Mesothelial cell of epicardium (in vitro differentiated cells): Measurements from ENCODE around the gene ZNF444. TPM values are rescaled to one million over a fixed set of nuclear protein-coding genes. Genes with fewer than 3 reads are reported as not detected.
A peak's percentile ranks its signal among the peaks of the same experiment; 100 is the strongest.

ENCODE experiments used
- DNase-seq, 2 experiments: peaks; one replicate each; pipeline ENCODE4 v3.0.0; 2021; ENCODE audit warnings: low spot score in 2 of 2; ENCODE audit not compliant: unreplicated experiment in 2 of 2
- H3K27ac Mint-ChIP-seq: 2 replicates; pipeline ENCODE4 v1.8.0; 2021; ENCODE audit warnings: mixed read lengths
- H3K27me3 Mint-ChIP-seq: 2 replicates; pipeline ENCODE4 v1.8.0; 2021; ENCODE audit warnings: low read depth, mixed read lengths
- H3K36me3 Mint-ChIP-seq: 2 replicates; pipeline ENCODE4 v1.8.0; 2021; ENCODE audit warnings: mixed read lengths
- H3K4me1 Mint-ChIP-seq: 2 replicates; pipeline ENCODE4 v1.8.0; 2021; ENCODE audit warnings: mixed read lengths
- H3K4me3 Mint-ChIP-seq: 2 replicates; pipeline ENCODE4 v1.8.0; 2021; ENCODE audit warnings: mild to moderate bottlenecking, moderate library complexity, mixed read lengths
- H3K9me3 Mint-ChIP-seq: 2 replicates; pipeline ENCODE4 v1.8.0; 2021; ENCODE audit warnings: mixed read lengths
- total RNA-seq: library from RNA; stranded (reverse); gene quantifications from 3 replicates; pipeline ENCODE4 v1.2.1, GENCODE V29; 2021
- TF ChIP-seq, protein P1 (sequence below): fragments of 200-600 bp; sonication (generic); IDR thresholded peaks from one replicate; pipeline ENCODE4 v1.5.0; 2021; ENCODE audit warnings: antibody characterized with exemption; ENCODE audit not compliant: unreplicated experiment

Gene ZNF444
- total RNA-seq, 1 donor from 2014 or later = 63.6 TPM

DNA sequence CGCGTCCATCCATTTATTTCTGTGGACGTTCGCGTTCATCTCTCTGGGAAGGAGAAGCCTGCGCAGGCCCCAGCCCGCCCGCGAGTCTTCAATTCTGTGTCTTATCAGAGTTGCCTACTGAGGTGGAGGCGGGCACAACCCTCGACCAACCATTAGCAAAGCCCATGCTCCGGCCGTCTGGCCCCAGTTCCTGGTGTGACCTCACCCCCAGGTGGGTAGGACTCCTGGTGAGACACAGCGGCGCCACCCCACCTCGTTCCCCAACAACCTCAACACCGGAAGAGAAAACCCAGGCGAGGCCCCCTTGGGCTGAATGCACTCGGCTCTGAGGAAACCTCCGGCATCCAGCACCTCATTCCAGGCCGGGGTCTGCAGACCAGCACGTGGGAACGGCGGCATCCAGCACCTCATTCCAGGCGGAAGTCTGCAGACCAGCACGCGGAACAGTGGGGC, 34.7 kb upstream of the ZNF444 start:
- TF ChIP-seq, protein P1, sequence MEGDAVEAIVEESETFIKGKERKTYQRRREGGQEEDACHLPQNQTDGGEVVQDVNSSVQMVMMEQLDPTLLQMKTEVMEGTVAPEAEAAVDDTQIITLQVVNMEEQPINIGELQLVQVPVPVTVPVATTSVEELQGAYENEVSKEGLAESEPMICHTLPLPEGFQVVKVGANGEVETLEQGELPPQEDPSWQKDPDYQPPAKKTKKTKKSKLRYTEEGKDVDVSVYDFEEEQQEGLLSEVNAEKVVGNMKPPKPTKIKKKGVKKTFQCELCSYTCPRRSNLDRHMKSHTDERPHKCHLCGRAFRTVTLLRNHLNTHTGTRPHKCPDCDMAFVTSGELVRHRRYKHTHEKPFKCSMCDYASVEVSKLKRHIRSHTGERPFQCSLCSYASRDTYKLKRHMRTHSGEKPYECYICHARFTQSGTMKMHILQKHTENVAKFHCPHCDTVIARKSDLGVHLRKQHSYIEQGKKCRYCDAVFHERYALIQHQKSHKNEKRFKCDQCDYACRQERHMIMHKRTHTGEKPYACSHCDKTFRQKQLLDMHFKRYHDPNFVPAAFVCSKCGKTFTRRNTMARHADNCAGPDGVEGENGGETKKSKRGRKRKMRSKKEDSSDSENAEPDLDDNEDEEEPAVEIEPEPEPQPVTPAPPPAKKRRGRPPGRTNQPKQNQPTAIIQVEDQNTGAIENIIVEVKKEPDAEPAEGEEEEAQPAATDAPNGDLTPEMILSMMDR = no peak
- peaks cover 33% of the 10 kb centered on the region for H3K4me1 Mint-ChIP-seq
- H3K4me3 Mint-ChIP-seq = no peak overlapping the region
- H3K27ac Mint-ChIP-seq = peak overlapping the region; percentile 40
- peaks cover 9% of the 10 kb centered on the region for H3K36me3 Mint-ChIP-seq
- no peak for DNase-seq
- H3K27me3 Mint-ChIP-seq = no peaks in the 10 kb centered on the region
- H3K9me3 Mint-ChIP-seq = no peaks in the 10 kb centered on the region

DNA sequence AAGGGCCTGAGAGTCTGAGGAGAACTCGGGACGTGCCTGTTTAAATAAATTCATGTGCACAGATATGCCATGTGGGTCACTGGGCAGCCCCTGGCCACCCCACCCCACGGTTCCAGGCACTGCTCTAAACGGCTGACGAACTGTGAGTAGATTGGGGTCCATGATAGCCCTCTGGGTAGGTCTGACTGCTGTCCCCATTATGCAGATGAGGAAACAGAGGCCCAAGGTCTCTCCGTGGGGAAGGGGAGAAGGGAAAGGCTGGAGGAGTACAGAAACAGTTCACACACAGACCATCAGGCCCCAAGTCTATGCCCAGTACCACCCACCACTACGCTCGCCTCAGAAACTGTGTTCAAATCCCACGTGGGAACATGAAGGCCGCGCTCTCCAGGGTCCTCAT, 34.1 kb upstream of the ZNF444 start:
- Mint-ChIP-seq H3K9me3 (no peaks in the 10 kb centered on the region), H3K4me3 (no peak overlapping the region), H3K27me3 (no peaks in the 10 kb centered on the region), H3K36me3 (peaks cover 7% of the 10 kb centered on the region), H3K4me1 (peaks cover 36% of the 10 kb centered on the region), H3K27ac (no peak overlapping the region)
- TF ChIP-seq, protein P1 = no peak
- no peak for DNase-seq

DNA sequence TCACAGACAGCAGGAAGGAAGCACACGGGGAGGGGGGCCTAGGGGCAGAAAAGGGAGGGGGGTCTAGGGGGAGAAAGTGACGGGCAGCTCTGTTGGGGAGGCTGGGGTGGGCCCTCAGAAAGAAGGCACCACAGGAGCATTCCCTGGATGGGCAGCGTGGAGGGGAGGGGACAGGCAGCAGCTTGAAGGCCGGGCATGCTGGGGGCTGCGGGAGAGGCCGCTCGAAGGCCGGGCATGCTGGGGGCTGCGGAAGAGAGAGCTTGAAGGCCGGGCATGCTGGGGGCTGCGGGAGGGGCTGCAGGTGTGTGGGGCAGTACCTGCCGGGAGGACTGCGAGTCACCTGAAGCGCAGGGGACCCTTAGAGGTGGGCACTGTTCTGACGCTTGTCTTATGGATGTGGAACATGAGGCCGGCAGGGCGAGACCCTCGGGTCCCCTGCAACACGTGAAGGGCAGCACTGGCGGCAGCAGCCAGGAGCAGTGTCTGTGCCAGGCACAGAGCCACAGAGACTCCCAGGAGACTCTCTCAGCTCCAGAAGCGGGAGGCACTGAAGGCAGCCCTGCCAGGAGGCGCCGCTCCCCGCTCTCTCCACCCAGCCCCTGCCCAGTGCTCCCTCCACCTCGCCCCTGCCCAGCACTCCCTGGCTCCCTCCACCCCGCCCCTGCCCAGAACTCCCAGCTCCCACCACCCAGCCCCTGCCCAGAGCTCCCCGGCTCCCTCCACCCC, 33.3 kb upstream of the ZNF444 start:
- no peak overlapping the region for H3K4me3 Mint-ChIP-seq
- no peaks in the 10 kb centered on the region for H3K9me3 Mint-ChIP-seq
- peaks cover 7% of the 10 kb centered on the region for H3K36me3 Mint-ChIP-seq
- H3K27me3 Mint-ChIP-seq = no peaks in the 10 kb centered on the region
- H3K27ac Mint-ChIP-seq = no peak overlapping the region
- peaks cover 41% of the 10 kb centered on the region for H3K4me1 Mint-ChIP-seq
- DNase-seq = no peak
- TF ChIP-seq, protein P1 = no peak

DNA sequence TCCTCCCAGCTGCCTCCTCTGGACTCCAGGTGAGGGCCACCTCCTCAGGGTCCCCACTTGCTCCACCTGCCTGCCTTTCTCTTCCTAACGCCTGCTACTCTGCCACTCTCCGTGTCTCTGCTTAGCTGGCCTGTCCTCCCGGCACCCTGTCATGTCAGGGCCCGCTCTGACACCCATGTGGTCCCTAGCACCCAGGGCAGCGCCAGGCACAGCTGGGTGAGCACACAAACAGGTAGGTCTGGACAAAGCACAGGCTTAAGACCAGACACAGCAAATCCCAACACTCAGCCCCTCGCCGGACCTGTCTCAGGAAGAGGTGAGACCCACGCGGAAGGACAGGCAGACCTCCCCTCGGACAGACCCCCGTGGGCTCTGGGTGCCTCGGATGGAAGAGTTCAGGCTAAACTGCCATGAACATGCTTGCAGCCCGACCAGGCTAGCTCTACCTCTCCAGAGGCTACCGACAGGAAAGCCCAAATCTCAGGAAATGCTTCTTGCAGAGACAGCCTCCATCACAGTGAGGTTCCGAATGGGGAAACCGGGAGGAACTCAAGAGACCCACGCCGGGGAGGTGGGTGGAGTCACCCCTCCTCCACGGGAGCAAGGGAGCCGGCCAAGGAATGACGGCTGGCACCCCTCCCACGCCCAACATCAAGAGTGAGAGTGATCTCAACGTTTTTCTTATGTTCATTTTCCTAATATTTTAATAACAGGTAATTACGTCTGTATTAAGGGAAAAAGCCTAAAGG, 32.5 kb upstream of the ZNF444 start:
- H3K4me1 Mint-ChIP-seq = peaks cover 45% of the 10 kb centered on the region
- DNase-seq = no peak
- no peaks in the 10 kb centered on the region for H3K27me3 Mint-ChIP-seq
- peak overlapping the region; percentile 28 for H3K4me3 Mint-ChIP-seq
- H3K9me3 Mint-ChIP-seq = no peaks in the 10 kb centered on the region
- H3K27ac Mint-ChIP-seq = peak overlapping the region; percentile 94
- peaks cover 7% of the 10 kb centered on the region for H3K36me3 Mint-ChIP-seq
- TF ChIP-seq, protein P1 = no peak

DNA sequence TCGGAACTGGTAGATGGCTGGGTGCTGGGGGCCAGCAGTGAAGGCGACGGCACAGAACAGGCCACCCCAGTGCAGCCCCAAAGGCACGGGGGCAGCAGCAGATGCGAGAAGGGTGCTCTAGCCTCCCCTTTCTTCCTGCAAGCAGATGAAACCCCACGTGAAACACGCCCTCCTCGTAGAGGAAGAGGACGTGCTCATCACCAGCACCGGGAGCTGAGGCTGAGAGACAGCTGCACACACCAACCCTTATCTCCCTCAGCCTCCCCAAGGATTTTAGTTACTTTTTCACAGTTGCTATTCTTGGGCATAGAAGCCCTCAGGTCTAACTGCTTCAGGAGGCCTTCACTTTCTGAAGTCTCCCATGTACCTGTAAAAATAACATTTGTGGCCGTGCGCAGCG, 31.9 kb upstream of the ZNF444 start:
- no peaks in the 10 kb centered on the region for H3K9me3 Mint-ChIP-seq
- H3K27me3 Mint-ChIP-seq = no peaks in the 10 kb centered on the region
- H3K4me3 Mint-ChIP-seq = no peak overlapping the region
- peaks cover 7% of the 10 kb centered on the region for H3K36me3 Mint-ChIP-seq
- H3K4me1 Mint-ChIP-seq = peaks cover 45% of the 10 kb centered on the region
- no peak for DNase-seq
- TF ChIP-seq, protein P1 = no peak
- peak overlapping the region; percentile 56 for H3K27ac Mint-ChIP-seq
